Measurements from ENCODE around the gene DCC.

- TF ChIP-seq CTCF (IDR thresholded peaks at IDR 0.05), result no peak
- no peak for TF ChIP-seq POLR2A (IDR thresholded peaks at IDR 0.05)
Measured at GRCh38 chr18:53442415-53442783, 1102.4 kb downstream of the DCC start.

All from thyroid gland (tissue), 4 donors.